A549 (cell line): ENCODE measurements around the gene STN1. TPM values are rescaled to one million over a fixed set of nuclear protein-coding genes. Genes with fewer than 3 reads are reported as not detected.

Experiments
- ATAC-seq, 2 experiments: fragments of 200-7000 bp in 1 of 2; fragments of >200 bp in 1 of 2; cut with Nextera tagmentation in 1 of 2; cut with Tn5 transposase in 1 of 2; 3 replicates each; pipeline versions ENCODE4 v1.8.0 to v1.9.1; 2018 to 2020; ENCODE audit warnings: mild to moderate bottlenecking in 1 of 2, moderate library complexity in 1 of 2
- CTCF ChIA-PET: fragments of 300-600 bp; sonication (Branson Sonifier 250); formaldehyde crosslinking; extraction: SDS; loops from one replicate; lab custom pipeline; 2021; ENCODE audit warnings: antibody characterized with exemption, inconsistent platforms; lab: Yijun Ruan, JAX
- POLR2A ChIA-PET: fragments of 350-600 bp; formaldehyde crosslinking; extraction: SDS; loops from one replicate; lab custom pipeline; 2021; ENCODE audit warnings: antibody characterized with exemption, inconsistent platforms; lab: Yijun Ruan, JAX
- DNase-seq, 2 experiments: peaks; one replicate each; pipeline versions ENCODE4 v3.0.0 to v3.0.0-alpha.2; 2011 to 2016; ENCODE audit warnings: low read depth in 1 of 2, low spot score in 1 of 2
- FAIRE-seq: peaks from 2 replicates; lab custom pipeline; 2011; peaks lifted over from hg19 to GRCh38; lab: Jason Lieb, UNC
- H3K27ac ChIP-seq, 2 experiments: fragments of >200 bp; sonication (Bioruptor Twin); formaldehyde crosslinking; 3 replicates each; pipeline ENCODE4 v1.5.1; 2016 to 2017
- H3K4me1 ChIP-seq: fragments of >200 bp; sonication (Bioruptor Twin); formaldehyde crosslinking; 3 replicates; pipeline ENCODE4 v1.6.1; 2016
- H3K4me2 ChIP-seq: fragments of >200 bp; sonication (Bioruptor Twin); formaldehyde crosslinking; 3 replicates; pipeline ENCODE4 v1.6.1; 2016
- H3K4me3 ChIP-seq: fragments of >200 bp; sonication (Bioruptor Twin); formaldehyde crosslinking; 3 replicates; pipeline ENCODE4 v1.5.1; 2016
- H3K9me3 ChIP-seq: fragments of >200 bp; sonication (Bioruptor Twin); formaldehyde crosslinking; 3 replicates; pipeline ENCODE4 v1.6.1; 2016
- BHLHE40 ChIP-seq: IDR thresholded peaks from 2 replicates; pipeline ENCODE4 v1.6.1; 2012; ENCODE audit warnings: low read depth, low read length, inconsistent platforms
- CBX2 ChIP-seq: fragments of 200-600 bp; sonication (generic); IDR thresholded peaks from 2 replicates; pipeline ENCODE4 v1.6.1; 2016; ENCODE audit warnings: low read depth, mild to moderate bottlenecking, borderline replicate concordance
- CBX8 ChIP-seq: fragments of 200-600 bp; sonication (generic); IDR thresholded peaks from 2 replicates; pipeline ENCODE4 v1.6.1; 2016
- CEBPB ChIP-seq, 2 experiments: fragments of >200 bp in 1 of 2; sonication (Bioruptor Twin) in 1 of 2; formaldehyde crosslinking in 1 of 2; IDR thresholded peaks; 2 replicates each; pipeline ENCODE4 v1.6.1; 2012 to 2016
- CHD4 ChIP-seq: fragments of 200-600 bp; sonication (generic); IDR thresholded peaks from 2 replicates; pipeline ENCODE4 v1.6.1; 2016; ENCODE audit warnings: antibody characterized with exemption, mild to moderate bottlenecking, borderline replicate concordance
- EHF ChIP-seq: fragments of 250-450 bp; sonication (Bioruptor Pico); IDR thresholded peaks from 2 replicates; pipeline ENCODE4 v1.5.0; 2020; ENCODE audit warnings: mild to moderate bottlenecking
- FOSB ChIP-seq: fragments of 250-450 bp; sonication (Bioruptor Pico); IDR thresholded peaks from 2 replicates; pipeline ENCODE4 v1.5.0; 2020; ENCODE audit warnings: mild to moderate bottlenecking, moderate library complexity
- GATA3 ChIP-seq: IDR thresholded peaks from 2 replicates; pipeline ENCODE4 v1.6.1; 2012; ENCODE audit warnings: borderline replicate concordance
- HEYL ChIP-seq: fragments of 250-450 bp; sonication (Bioruptor Pico); IDR thresholded peaks from 2 replicates; pipeline ENCODE4 v1.8.0; 2021; ENCODE audit warnings: mild to moderate bottlenecking, moderate library complexity
- HMGXB4 ChIP-seq: fragments of 250-450 bp; sonication (Bioruptor Pico); IDR thresholded peaks from 2 replicates; pipeline ENCODE4 v1.5.0; 2021; ENCODE audit warnings: mild to moderate bottlenecking, moderate library complexity, borderline replicate concordance
- HOXA7 ChIP-seq: fragments of 250-450 bp; sonication (Bioruptor Pico); IDR thresholded peaks from 2 replicates; pipeline ENCODE4 v1.5.0; 2020; ENCODE audit warnings: mild to moderate bottlenecking, moderate library complexity
- JUNB ChIP-seq: fragments of >200 bp; sonication (Bioruptor Twin); formaldehyde crosslinking; IDR thresholded peaks from 2 replicates; pipeline ENCODE4 v1.6.1; 2016
- MAZ ChIP-seq: fragments of 150-350 bp; IDR thresholded peaks from 2 replicates; pipeline ENCODE4 v1.6.1; 2014; ENCODE audit warnings: antibody characterized with exemption, low read depth, low read length, borderline replicate concordance
- MYC ChIP-seq: IDR thresholded peaks from 2 replicates; pipeline ENCODE4 v1.6.1; 2012; ENCODE audit warnings: mild to moderate bottlenecking, inconsistent platforms, low read length, improper control_type of control experiment, borderline replicate concordance
- NFE2L2 ChIP-seq: fragments of 150-350 bp; conservative IDR thresholded peaks from 2 replicates; pipeline ENCODE4 v1.6.1; 2014; ENCODE audit warnings: low read length
- NR3C1 ChIP-seq: fragments of >200 bp; sonication (Bioruptor Twin); formaldehyde crosslinking; IDR thresholded peaks from 3 replicates; pipeline ENCODE4 v1.6.1; 2017
- POLR2A ChIP-seq: IDR thresholded peaks from 2 replicates; pipeline ENCODE4 v1.6.1; 2012; ENCODE audit warnings: mild to moderate bottlenecking, low read length
- RFX5 ChIP-seq: fragments of 450-650 bp; IDR thresholded peaks from 2 replicates; pipeline ENCODE4 v1.7.1; 2014; ENCODE audit warnings: antibody characterized with exemption, mild to moderate bottlenecking, moderate library complexity
- RNF2 ChIP-seq: fragments of 200-600 bp; sonication (generic); IDR thresholded peaks from 2 replicates; pipeline ENCODE4 v1.6.1; 2016; ENCODE audit warnings: low read depth, mild to moderate bottlenecking, antibody characterized with exemption, moderate library complexity, borderline replicate concordance
- SMC3 ChIP-seq: fragments of >200 bp; sonication (Bioruptor Twin); formaldehyde crosslinking; IDR thresholded peaks from 3 replicates; pipeline ENCODE4 v1.6.1; 2018; ENCODE audit warnings: inconsistent platforms
- TP53 ChIP-seq: fragments of 250-450 bp; sonication (Bioruptor Pico); IDR thresholded peaks from 2 replicates; pipeline ENCODE4 v1.5.0; 2021; ENCODE audit warnings: mild to moderate bottlenecking, moderate library complexity
- ZNF302 ChIP-seq: fragments of 250-450 bp; sonication (Bioruptor Pico); IDR thresholded peaks from 2 replicates; pipeline ENCODE4 v1.9.0; 2021; ENCODE audit warnings: inconsistent platforms, mild to moderate bottlenecking, moderate library complexity
- WGBS: methylation state at CpG from one replicate; pipeline ENCODE4 v1.1.6; 2017; ENCODE audit errors: missing lambda C conversion rate; 5-methylcytosine and 5-hydroxymethylcytosine counted together
- polyA plus RNA-seq, 4 experiments: library from polyadenylated mRNA; depleted of rRNA in 3 of 4; stranded (reverse); fragments of >200 nt; fragmentation: RNase III in 1 of 4; extraction: RNeasy Plus Mini Kit Qiagen cat#74134 plus additional on column Dnase treatment in 1 of 4; gene quantifications; 2 replicates in 3 of 4; 3 replicates in 1 of 4; pipeline ENCODE4 v1.2.3, GENCODE V29; 2011 to 2017
- TF ChIP-seq, protein P1 (sequence below): IDR thresholded peaks from 2 replicates; pipeline ENCODE4 v1.6.1; 2012
- TF ChIP-seq, protein P2 (sequence below): fragments of 450-650 bp; IDR thresholded peaks from 2 replicates; pipeline ENCODE4 v1.6.1; 2014; ENCODE audit warnings: antibody characterized with exemption

Gene STN1
- polyA plus RNA-seq, 2 of the 4 experiments (the other 2 are of a cell fraction): 17.1 to 34.5 TPM

- POLR2A ChIA-PET: no interaction called here
- TF ChIP-seq RFX5 (no peak), RNF2 (no peak), GATA3 (no peak), JUNB (no peak), NR3C1 (no peak), HEYL (CRISPR knock-in tag) (no peak), HOXA7 (no peak), CEBPB (IDR thresholded peaks at IDR 0.05) (no peak), FOSB (CRISPR knock-in tag) (no peak), HMGXB4 (CRISPR knock-in tag) (no peak)
- H3K27ac ChIP-seq: no peak overlapping the region
- no peaks in the 10 kb centered on the region for H3K4me1 ChIP-seq
- 51% methylated on average over 7 of the region's 7 CpGs for WGBS
- DNase-seq (no peak), ATAC-seq (no peak), FAIRE-seq (no peak)
- no peaks in the 10 kb centered on the region for H3K9me3 ChIP-seq
- CTCF ChIA-PET: no interaction called here
- no peak overlapping the region for H3K4me2 ChIP-seq
- H3K4me3 ChIP-seq: no peak overlapping the region
Observed at GRCh38 chr10:103929381-103929921, 11.5 kb upstream of the STN1 start.

GRCh38 chr10:103928784-103929183 lies 10.8 kb upstream of the STN1 start:
- Histone ChIP-seq H3K4me1 (no peaks in the 10 kb centered on the region), H3K4me3 (no peak overlapping the region), H3K27ac (no peak overlapping the region), H3K4me2 (no peak overlapping the region), H3K9me3 (no peaks in the 10 kb centered on the region)
- CTCF ChIA-PET: no interaction called here
- no peak for ATAC-seq
- no peak for FAIRE-seq
- POLR2A ChIA-PET: no interaction called here
- TF ChIP-seq MYC (no peak), CEBPB (IDR thresholded peaks at IDR 0.05) (no peak), EHF (CRISPR knock-in tag) (no peak)
- no peak for DNase-seq
- WGBS: 88% methylated on average over 6 of the region's 6 CpGs

DNA sequence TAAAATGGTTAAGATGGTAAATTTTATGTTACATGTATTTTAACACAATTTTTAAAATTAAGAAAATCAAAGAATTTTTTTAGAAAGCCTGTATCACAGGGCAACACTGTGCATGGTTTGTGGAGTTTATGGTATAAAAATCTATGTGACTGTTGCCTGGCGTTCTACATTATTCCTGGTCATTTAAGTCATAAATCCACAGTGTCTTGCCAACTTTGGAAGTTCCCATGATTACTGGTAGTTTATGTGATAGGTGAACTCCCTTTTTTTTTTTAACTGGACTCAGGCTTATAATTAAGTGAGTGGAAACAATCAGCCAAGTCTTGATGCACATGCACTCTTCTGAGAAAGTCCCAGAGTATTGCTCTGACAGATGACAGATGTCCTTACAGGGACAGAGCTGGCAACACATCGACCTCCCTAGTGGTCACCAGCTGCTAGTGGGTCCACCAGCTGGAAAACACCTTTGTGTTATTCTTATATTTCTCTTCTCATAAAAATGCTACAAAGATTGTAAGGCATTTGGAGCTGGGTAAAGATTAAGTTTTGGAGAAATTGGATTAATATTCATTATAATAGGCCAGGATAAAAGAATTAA lies 8.8 kb upstream of the STN1 start:
- POLR2A ChIA-PET: interaction anchor here (0.7 kb wide), 1 partner anchor 24 kb away, joined by 4 read pairs; no protein-coding TSS in a partner anchor
- Histone ChIP-seq H3K9me3 (no peaks in the 10 kb centered on the region), H3K27ac (no peak overlapping the region), H3K4me3 (no peak overlapping the region), H3K4me1 (no peaks in the 10 kb centered on the region), H3K4me2 (no peak overlapping the region)
- CTCF ChIA-PET: interaction anchor here (1.0 to 1.1 kb wide), 2 partner anchors 39 to 42 kb away, joined by 4 to 6 read pairs; no protein-coding TSS in a partner anchor
- TF ChIP-seq MYC (no peak), EHF (CRISPR knock-in tag) (no peak), TP53 (no peak), POLR2A (no peak), CBX2 (no peak), NFE2L2 (no peak), RNF2 (no peak), CHD4 (no peak), HEYL (CRISPR knock-in tag) (no peak), MAZ (no peak), SMC3 (no peak), HMGXB4 (CRISPR knock-in tag) (no peak), ZNF302 (CRISPR knock-in tag) (no peak), BHLHE40 (no peak), HOXA7 (no peak), CBX8 (no peak), FOSB (CRISPR knock-in tag) (no peak)
- TF ChIP-seq, protein P1, sequence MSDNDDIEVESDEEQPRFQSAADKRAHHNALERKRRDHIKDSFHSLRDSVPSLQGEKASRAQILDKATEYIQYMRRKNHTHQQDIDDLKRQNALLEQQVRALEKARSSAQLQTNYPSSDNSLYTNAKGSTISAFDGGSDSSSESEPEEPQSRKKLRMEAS: no peak
- TF ChIP-seq, protein P2, sequence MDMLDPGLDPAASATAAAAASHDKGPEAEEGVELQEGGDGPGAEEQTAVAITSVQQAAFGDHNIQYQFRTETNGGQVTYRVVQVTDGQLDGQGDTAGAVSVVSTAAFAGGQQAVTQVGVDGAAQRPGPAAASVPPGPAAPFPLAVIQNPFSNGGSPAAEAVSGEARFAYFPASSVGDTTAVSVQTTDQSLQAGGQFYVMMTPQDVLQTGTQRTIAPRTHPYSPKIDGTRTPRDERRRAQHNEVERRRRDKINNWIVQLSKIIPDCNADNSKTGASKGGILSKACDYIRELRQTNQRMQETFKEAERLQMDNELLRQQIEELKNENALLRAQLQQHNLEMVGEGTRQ: no peak
- ATAC-seq (0 out of 6 replicates have a peak, but pooled peaks of 1 of the 2 experiments have one; percentile 41), DNase-seq (no peak), FAIRE-seq (peak; percentile 70)
- 53% methylated on average over 2 of the region's 2 CpGs for WGBS
